ENCODE results near the gene UGT1A7.

Gene UGT1A7

DNA sequence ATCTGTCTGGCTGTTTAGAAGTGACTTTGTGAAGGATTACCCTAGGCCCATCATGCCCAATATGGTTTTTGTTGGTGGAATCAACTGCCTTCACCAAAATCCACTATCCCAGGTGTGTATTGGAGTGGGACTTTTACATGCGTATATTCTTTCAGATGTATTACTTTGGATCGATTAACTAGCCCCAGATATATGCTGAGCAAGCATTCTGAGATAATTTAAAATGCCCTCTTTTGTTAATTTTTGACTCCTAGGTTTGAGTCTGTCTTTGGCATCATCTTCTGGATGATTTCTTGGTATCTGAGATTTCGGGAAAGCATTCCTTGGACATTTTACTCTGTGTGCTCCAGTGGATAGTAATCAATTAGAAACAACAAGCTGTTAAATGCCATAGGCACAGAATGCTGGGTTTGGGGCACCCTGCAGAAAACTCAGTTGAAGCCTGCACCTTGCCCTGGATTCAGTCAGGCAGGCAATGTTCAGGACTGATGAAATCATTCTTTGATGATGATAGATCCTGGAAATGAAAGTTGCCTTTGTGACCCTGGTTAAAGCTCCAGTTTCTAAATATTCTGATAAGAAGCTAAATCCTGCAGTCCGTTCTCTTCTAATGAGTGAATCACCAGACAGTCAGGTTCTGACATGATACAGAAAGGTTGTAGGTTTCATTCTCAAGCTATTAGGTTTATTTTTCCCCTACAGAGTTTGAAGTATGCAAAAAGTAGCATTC lies 79.5 kb downstream of the UGT1A7 start:
- DNase-seq (ENCODE audit: low read depth), result no peak

DNA sequence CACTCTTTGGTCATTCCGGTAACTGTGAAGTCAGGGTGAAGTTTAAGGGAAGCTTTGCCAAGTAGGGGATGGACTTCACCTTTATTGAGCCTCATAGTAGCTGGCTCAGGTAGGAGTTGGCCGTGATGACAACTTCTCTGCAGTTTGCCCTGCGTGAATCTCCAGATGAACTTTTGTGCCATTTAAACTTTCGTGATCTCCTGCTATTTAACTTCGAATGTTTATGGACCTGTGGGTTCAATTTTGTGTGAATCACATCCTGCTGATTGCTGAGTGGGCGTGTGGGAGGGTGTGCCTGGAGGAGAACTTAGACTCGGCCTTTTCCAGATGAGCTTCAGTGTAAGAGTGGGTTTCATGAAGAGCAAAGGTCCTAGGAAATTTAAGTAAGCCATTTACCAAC lies 82.6 kb downstream of the UGT1A7 start:
- DNase-seq (ENCODE audit: low read depth), result no peak

DNA sequence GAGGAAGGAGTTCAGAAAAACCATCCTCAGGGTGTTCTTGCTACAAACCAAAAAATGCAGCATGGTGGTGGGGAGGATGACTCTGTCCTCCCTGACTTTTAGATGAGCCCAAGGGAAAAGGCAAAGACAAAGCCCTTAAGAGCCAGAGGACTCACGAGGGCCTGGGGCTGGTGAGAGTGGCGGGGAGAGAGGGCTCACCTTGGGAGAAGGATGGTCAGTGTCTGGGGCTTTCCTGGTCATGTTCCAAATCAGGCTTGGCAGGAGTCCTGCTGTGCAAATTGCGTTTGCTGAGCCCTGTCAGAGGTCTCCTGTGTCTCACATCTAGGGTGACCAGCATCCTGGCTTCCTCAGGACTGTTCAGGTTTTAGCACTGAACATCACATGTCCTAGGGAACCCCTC lies 83.1 kb downstream of the UGT1A7 start:
- no peak for DNase-seq (ENCODE audit: low read depth)

DNA sequence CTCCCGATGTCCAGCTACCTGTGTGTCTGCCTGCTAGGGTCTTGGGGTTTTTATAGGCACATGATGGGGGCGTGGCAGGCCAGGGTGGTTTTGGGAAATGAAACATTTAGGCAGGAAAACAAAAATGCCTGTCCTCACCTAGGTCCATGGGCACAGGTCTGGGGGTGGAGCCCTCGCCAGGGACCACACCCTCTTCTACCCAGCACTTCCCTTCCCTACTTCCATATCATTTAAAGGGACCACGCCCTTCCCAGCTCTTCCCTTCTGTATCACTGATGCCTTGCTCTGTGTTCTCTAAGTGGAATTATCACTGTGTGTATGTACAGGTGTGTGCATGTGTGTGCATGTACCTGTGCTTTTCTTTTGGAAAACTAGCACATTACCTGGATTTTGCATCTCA lies 84.7 kb downstream of the UGT1A7 start:
- DNase-seq (ENCODE audit: low read depth), result no peak

DNA sequence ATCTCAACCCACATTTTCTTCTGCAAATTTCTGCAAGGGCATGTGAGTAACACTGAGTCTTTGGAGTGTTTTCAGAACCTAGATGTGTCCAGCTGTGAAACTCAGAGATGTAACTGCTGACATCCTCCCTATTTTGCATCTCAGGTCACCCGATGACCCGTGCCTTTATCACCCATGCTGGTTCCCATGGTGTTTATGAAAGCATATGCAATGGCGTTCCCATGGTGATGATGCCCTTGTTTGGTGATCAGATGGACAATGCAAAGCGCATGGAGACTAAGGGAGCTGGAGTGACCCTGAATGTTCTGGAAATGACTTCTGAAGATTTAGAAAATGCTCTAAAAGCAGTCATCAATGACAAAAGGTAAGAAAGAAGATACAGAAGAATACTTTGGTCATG lies 86.4 kb downstream of the UGT1A7 start:
- DNase-seq (ENCODE audit: low read depth), result no peak

DNA sequence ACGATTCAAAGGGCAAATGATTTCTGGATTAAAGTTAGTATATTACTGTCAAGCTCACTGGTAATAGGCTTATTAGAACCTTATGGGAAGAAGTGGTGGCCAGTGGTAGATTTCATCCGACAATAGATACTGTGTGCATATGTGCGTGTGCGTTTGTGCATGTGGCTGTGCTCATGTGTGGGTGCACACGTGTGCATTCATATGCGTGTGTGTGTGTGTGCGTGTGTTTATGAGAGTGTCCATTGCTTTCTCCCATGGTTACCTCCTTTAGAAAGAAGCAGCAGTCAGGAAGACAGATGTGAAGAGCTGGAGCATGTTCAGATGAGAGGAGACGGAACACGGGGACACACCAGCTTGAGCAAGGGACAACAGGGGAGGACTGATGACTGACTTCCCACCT lies 87.6 kb downstream of the UGT1A7 start:
- DNase-seq (ENCODE audit: low read depth), result no peak

DNA sequence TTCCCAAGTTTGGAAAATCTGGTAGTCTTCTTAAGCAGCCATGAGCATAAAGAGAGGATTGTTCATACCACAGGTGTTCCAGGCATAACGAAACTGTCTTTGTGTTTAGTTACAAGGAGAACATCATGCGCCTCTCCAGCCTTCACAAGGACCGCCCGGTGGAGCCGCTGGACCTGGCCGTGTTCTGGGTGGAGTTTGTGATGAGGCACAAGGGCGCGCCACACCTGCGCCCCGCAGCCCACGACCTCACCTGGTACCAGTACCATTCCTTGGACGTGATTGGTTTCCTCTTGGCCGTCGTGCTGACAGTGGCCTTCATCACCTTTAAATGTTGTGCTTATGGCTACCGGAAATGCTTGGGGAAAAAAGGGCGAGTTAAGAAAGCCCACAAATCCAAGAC lies 90.5 kb downstream of the UGT1A7 start:
- DNase-seq (ENCODE audit: low read depth), result no peak

DNA sequence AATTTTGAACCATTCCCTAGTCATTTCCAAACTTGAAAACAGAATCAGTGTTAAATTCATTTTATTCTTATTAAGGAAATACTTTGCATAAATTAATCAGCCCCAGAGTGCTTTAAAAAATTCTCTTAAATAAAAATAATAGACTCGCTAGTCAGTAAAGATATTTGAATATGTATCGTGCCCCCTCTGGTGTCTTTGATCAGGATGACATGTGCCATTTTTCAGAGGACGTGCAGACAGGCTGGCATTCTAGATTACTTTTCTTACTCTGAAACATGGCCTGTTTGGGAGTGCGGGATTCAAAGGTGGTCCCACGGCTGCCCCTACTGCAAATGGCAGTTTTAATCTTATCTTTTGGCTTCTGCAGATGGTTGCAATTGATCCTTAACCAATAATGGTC lies 90.9 kb downstream of the UGT1A7 start:
- no peak for DNase-seq (ENCODE audit: low read depth)

DNA sequence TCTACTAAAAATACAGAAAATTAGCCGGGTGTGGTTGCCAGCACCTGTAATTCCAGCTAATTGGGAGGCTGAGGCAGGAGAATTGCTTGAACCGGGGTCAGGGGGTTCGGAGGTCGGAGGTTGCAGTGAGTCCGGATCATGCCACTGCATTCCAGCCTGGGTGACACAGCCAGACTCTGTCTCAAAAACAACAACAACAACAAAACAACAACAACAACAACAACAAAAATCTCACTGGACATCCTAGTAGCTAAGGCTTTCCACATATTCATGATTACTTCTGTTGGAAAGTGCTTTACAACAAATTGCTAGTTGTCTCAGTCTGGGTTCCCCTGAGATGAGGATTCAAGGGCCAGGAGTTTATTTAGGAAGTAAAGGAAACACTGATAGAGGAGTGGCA lies 92.2 kb downstream of the UGT1A7 start:
- no peak for DNase-seq (ENCODE audit: low read depth)

DNA sequence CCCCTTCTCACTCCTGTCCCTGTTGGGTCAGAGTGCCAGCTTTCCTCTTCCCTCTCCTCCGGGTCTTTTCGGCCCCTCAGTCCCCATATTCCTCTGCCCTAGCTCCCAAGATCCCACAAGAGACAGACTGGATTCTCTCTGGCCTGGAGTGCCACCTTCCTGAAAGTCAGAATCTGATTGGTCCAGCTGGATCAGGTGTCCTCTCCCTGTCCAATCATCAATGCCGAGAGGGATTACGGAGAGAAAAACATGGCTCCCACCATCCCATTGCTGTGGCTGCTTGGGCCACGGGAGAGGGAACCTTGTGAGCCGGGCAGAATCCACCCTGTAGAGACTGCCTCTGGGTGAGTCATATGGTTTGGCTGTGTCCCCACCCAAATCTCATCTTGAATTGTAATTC lies 93.7 kb downstream of the UGT1A7 start:
- DNase-seq (ENCODE audit: low read depth), result no peak

DNA sequence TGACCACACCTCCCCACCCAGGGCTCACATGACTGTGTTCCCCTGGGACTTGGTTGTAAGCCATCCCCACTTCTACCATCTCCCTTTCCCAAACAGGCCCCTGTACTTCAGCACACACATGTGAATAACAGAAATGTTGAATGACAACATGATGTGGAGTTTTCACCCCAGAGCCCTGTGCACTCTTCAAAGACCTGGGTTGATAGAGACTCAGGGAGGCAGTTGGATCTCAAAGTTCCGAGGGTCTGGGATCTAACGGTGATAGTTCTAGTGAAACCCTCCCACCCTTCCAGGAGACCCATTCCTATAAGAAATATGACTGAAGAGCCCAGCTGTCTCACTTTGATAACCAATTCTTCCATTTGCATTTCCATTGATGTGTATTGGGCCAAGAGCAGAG lies 96.3 kb downstream of the UGT1A7 start, which contains the start of gene MROH2A:
Gene MROH2A, plus strand, starts transcription at position 301 of the 400 bp plus-strand sequence. CDS start 1,029 bp downstream, outside the sequence.
- no peak for DNase-seq (ENCODE audit: low read depth)

DNA sequence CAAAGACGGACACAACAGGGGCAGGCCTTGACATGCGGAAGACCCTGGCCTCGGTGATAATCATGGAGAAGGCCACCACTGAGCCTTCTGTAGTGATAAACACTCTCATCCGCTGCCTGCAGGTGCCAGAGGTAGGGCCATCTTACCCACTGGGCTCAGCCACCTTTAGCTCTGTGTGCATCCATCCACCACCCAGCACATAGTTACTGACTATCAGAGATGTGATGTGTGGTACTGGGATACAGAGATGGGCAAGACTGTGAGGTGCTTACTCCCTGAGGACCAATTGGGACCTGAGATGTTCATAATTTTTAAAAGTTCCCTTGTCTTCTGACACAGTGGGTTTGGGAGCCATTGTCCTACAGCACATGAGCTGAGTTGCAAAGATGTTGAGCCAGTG lies 98.0 kb downstream of the UGT1A7 start:
- DNase-seq (ENCODE audit: low read depth), result no peak

DNA sequence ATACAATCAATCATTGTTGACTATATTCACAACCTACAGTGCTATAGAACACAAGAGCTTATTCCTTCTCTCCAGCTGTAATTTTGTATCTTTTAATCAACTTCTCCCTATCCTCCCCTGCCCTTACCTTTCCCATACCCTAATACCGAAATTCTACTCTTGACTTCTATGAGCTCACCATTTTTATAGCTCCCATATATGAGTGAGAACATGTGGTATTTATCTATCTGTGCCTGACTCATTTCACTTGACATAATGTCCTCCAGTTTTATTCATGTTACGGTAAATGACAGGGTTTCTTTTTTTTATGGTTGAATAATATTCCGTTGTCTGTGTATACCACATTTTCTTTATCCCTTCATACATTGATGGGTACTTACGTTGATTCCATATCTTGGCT lies 99.1 kb downstream of the UGT1A7 start:
- DNase-seq (ENCODE audit: low read depth), result no peak

DNA sequence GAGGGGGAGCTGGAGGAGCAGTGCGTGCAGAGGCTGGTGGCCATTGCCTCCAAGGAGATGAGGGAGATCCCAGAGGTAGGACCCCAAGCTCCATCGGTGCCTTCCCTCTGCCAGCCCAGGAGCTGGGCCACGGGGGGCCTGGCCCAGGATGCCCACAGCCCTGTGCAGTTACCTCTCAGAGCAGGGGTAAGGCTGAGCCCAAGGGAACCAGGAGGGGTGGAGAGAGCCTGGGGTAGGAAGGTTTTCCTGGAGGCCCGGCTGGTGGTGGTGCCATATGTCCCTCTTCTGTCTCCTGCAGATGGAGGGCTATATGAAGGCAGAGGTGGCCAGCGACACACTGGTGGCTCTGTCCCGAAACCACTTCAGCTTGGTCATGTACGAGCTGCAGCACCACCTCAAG lies 107.9 kb downstream of the UGT1A7 start:
- no peak for DNase-seq (ENCODE audit: low read depth)

DNA sequence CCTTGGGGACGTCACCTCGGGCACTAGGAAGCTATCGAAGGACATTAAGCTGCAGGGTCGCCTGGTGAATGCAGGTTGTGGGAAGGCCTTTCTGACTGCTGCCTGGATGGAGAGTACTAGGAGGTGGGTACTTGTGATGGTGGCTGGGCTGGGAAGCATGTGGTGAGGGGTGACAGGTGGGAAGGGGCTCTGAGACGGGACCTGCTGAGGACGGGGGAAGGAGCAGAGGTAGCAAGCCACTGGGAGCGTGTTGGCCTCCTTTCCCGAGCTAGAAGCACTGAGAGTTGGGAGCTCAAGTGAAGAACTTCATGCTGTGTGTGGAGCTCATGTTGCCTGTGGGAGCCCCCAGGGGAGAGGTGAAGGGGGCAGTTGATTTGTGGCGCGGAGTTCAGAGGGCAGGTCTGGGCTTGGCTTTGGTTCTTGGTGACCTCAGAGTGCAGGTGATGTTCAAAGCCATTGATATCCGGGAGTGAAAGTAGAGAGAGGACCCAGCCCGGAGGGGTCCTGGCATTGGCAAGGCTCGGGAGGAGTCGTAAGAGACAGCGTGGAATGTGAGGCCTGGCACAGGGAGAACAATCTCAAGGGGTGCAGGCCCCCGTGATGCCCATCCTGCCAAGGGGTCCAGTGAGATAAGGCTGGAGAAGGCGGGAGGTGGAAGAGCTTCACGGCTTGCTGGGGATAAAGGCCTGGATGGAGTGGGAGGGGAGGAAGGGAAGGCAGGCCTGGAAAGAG lies 109.6 kb downstream of the UGT1A7 start:
- DNase-seq (ENCODE audit: low read depth), result no peak

DNA sequence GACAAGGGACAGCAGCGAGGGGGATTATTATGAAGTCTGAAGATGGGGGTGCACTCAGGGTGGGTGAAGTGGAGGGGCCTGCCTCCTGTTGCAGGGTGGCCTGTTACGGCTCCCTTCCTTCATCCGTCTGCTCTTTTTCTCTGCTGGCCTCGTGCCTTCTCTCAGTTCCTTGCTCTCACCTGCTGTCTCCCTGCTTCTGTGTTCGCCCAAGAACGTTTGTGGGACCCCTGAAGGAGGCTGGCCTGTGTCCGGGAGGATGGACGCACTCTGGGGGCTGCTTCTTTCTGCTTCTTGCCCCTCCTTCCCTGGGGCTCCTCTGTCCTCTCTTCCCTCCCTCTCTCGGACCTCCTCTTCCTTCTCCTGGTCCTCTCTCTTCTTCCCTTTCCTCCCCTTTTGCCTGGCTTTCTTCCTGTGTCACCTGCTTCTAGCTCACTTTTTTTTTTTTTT lies 110.2 kb downstream of the UGT1A7 start:
- no peak for DNase-seq (ENCODE audit: low read depth)

DNA sequence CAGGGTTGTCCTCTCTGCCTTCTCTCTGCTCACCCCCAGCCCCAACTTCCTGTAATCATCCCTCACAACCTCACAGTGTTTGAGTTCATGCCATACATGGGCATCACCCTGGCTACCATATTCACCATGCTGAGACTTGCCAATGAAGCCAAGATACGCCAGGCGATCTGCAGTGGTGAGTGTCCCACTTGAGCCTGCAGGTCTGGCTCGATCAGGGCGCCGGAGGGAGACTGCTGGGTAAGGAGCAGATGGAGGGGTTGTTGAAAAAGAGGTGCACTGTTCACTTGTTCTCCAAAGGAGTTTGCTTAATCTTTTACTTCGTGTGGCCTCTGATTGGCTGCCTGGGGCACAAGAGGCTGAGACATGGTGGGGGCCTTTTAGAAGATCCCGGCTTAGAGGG lies 111.0 kb downstream of the UGT1A7 start:
- DNase-seq (ENCODE audit: low read depth), result no peak

DNA sequence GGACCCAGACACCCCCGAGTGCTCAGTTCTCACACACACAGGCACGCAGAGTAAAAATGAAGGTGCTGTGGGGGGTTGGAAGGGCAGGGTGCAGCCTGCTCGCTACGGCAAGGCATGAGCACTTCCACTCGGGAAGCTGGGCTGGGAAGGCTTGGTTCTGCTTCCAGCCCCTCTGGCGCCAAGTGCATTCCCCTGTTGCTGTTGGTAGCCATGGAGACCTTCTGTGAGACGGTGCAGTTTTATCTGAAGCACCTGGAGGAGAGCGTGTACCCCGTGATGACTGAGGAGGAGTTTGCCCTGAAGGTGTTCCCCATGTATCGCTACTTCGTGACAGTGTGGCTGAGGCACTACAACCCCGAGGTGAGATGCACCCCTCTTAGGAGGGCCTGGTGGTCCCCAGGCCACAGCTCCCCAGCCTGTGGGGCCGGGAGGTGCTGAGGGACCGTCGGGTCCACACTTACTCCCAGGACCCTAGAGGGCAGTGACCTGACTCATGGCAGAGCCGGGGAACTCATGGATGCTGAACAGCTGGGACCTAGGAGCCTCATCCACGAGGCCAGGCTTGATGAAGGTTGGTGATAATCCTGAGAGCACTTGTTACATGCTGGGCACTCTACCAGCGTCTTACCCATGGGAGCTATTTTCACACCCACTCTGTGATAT lies 111.9 kb downstream of the UGT1A7 start:
- DNase-seq (ENCODE audit: low read depth), result no peak

DNA sequence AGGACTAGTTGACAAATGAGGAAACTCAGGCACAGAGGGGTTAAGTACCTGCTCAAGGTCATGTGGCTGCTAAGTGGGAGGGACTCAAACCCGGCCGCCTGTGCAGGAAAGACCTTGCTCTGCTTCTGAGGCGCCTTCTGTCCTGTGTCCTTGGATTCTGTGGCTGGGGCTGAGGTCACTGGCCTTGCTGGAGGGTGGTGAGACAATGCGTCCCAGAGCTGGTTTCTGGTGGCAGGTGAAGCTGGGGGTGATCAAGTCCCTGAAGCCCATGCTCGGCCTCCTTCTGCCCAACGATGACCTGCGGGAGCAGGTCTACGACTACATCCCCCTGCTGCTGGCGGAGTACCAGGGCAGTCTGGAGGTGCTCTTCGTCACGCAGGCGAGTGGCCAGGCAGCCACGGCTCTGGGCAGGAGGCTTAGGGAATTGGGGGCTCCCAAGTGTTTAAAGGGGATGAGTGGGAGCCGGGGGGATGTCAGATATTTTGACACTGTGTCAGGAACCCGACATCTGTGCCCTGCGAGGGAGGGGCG lies 112.5 kb downstream of the UGT1A7 start:
- DNase-seq (ENCODE audit: low read depth), result no peak

DNA sequence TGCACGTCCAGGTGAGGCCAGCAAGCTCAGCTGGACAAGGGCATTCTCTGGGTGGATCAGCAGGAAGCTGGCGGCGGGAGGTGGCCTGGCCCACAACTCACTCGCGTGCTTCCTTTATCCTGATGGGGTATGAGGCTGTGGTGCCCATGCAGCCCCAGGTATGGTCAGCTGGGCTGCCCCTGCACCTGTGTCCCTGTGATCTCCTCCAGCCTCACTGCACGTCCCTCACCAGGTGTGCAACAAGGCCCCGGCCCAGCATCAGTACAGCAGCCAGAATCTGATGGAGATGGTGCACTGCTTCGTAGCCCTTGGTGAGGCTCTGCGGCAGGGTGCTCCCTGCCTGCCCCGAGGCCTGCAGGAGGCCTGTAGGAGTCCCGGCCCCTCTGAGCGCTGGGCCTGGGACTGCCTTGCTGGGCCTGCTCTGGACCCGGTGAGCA lies 114.1 kb downstream of the UGT1A7 start:
- no peak for DNase-seq (ENCODE audit: low read depth)

DNA sequence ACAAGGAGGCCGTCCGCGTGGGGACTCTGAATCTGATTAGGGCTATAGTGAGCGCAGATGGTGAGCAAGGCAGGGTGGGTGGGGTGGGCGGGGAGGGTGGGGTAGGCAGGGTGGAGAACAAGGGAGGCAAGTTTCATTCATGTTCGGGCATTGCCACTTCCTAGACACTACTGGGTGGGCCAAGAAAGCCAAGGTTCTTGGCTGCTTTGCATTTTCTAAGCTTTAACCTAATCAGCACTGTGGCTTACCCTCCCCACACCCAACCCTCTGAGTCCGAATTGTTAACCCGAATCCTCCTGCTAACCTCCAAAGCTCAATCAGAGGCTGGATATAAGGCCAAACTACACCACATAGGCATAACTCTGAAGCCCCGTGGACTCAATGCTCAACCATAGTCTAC lies 114.6 kb downstream of the UGT1A7 start:
- no peak for DNase-seq (ENCODE audit: low read depth)

DNA sequence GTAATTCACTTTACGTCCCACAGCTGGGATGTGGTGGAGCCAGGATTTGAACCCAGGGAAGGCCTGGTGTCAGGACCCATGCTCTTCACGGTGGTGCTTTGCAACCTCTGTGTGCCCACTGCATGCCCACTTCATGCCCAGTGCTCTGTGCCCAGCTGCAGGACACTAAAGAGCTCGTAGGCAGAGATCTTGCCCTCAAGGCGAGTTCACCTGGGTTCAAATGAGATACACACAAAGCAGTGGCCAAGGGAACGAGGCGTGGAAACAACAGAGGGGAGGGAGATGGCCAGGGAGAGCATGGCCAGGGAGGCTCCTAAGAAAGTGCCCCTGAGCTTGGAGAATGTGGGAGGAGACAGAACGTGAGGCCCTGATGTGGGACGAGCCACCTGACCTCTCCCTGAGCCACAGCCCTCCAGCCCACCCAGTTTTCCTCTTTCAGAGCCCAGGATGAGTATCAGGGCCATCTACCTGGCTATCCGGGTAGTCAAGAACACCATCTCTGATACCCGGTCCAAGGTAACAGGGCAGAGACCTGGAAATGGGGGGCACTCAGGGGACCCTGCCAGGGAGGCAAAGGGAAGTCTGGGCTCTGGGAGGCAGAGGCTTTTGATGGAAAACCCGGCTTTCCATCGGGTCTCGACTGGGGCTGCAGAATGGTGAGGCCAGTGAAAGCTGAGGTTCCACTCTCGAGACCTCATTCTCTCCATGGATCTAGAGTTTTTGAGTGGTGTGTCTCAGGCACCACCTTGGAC lies 116.8 kb downstream of the UGT1A7 start:
- no peak for DNase-seq (ENCODE audit: low read depth)
